Ascending aorta (tissue), 2 donors: ENCODE measurements around the gene SF3B6. TPM values are rescaled to one million over a fixed set of nuclear protein-coding genes. Genes with fewer than 3 reads are reported as not detected.

Experiments
- DNase-seq, 2 donors: peaks; one replicate each; pipeline ENCODE4 v3.0.0-alpha.2; 2019; ENCODE audit warnings: low spot score in 2 of 2
- H3K27ac ChIP-seq, 2 donors: fragments of 200-600 bp; sonication (generic); one replicate each; pipeline ENCODE4 v1.5.1; 2016 to 2017; ENCODE audit warnings: mild to moderate bottlenecking in 1 of 2
- H3K27me3 ChIP-seq: fragments of 200-600 bp; sonication (generic); one replicate; pipeline ENCODE4 v1.5.1; 2017
- H3K36me3 ChIP-seq, 2 donors: fragments of 200-600 bp; sonication (generic); one replicate each; pipeline ENCODE4 v1.5.1; 2016
- H3K4me1 ChIP-seq, 2 donors: fragments of 200-600 bp; sonication (generic); one replicate each; pipeline ENCODE4 v1.5.1; 2016 to 2017; ENCODE audit warnings: mild to moderate bottlenecking in 1 of 2
- H3K4me3 ChIP-seq, 2 donors: fragments of 200-600 bp; sonication (generic); one replicate each; pipeline ENCODE4 v1.5.1; 2016 to 2017; ENCODE audit warnings: mild to moderate bottlenecking in 1 of 2
- H3K9me3 ChIP-seq, 2 donors: fragments of 200-600 bp; sonication (generic); one replicate each; pipeline ENCODE4 v1.5.1; 2016
- CTCF ChIP-seq, 3 experiments: fragments of 200-600 bp in 2 of 3; fragments of 450-650 bp in 1 of 3; sonication (generic) in 2 of 3; IDR thresholded peaks; one replicate each; pipeline ENCODE4 v1.5.1; 2016 to 2019; ENCODE audit warnings: antibody characterized with exemption in 3 of 3, mild to moderate bottlenecking in 1 of 3, moderate library complexity in 1 of 3
- intact Hi-C: fragments of 100-400 bp; cut with DNase I; formaldehyde crosslinking; loops from one replicate; pipeline ENCODE4 v1.15.1; 2023
- total RNA-seq: library from RNA; depleted of rRNA; stranded (reverse); fragments of >200 nt; gene quantifications from one replicate; pipeline ENCODE4 v1.1.0, GENCODE V29; 2016

SF3B6 gene
- total RNA-seq, 1 donor from 2014 or later, result 26.9 TPM

- TF ChIP-seq CTCF (IDR thresholded peaks at IDR 0.05), result no peak
- Histone ChIP-seq H3K27me3 (no peaks in the 10 kb centered on the region), H3K36me3 (peaks cover 0 to 23% of the 10 kb centered on the region in 2 donors), H3K4me1 (peaks cover 2 to 4% of the 10 kb centered on the region in 2 donors), H3K9me3 (no peaks in the 10 kb centered on the region), H3K27ac (peak overlapping the region; percentile 92 to 94), H3K4me3 (peak overlapping the region; percentile 57 to 79)
- intact Hi-C loops, result no loop called here
- DNase-seq, result no peak
These were observed 867 bp downstream of the SF3B6 start for GRCh38 chr2:24075259-24075658.

- TF ChIP-seq CTCF (IDR thresholded peaks at IDR 0.05), result no peak
- DNase-seq, result no peak
- Histone ChIP-seq H3K27ac (no peak overlapping the region), H3K4me1 (peaks cover 2 to 4% of the 10 kb centered on the region in 2 donors), H3K9me3 (no peaks in the 10 kb centered on the region), H3K27me3 (no peaks in the 10 kb centered on the region), H3K36me3 (peaks cover 4 to 35% of the 10 kb centered on the region in 2 donors), H3K4me3 (no peak overlapping the region)
- intact Hi-C loops, result no loop called here
These were observed 2.3 kb downstream of the SF3B6 start for GRCh38 chr2:24073816-24074215.

GRCh38 chr2:24072259-24072658 lies 3.9 kb downstream of the SF3B6 start:
- Histone ChIP-seq H3K9me3 (no peaks in the 10 kb centered on the region), H3K4me1 (peaks cover 2 to 4% of the 10 kb centered on the region in 2 donors), H3K27ac (no peak overlapping the region), H3K27me3 (no peaks in the 10 kb centered on the region), H3K36me3 (peaks cover 18 to 51% of the 10 kb centered on the region in 2 donors), H3K4me3 (no peak overlapping the region)
- TF ChIP-seq CTCF (IDR thresholded peaks at IDR 0.05), result no peak
- intact Hi-C loops, result no loop called here
- no peak for DNase-seq

GRCh38 chr2:24065341-24065740 lies 10.8 kb downstream of the SF3B6 start:
- Histone ChIP-seq H3K27ac (no peak overlapping the region), H3K4me1 (no peaks in the 10 kb centered on the region), H3K27me3 (no peaks in the 10 kb centered on the region), H3K36me3 (peaks cover 27 to 59% of the 10 kb centered on the region in 2 donors), H3K4me3 (no peak overlapping the region), H3K9me3 (no peaks in the 10 kb centered on the region)
- intact Hi-C loops, result no loop called here
- DNase-seq, result no peak
- no peak for TF ChIP-seq CTCF (IDR thresholded peaks at IDR 0.05)

- no peaks in the 10 kb centered on the region for H3K4me1 ChIP-seq
- H3K36me3 ChIP-seq, result peaks cover 1 to 9% of the 10 kb centered on the region in 2 donors
- TF ChIP-seq CTCF (IDR thresholded peaks at IDR 0.05), result no peak
- intact Hi-C loops, result no loop called here
- H3K27me3 ChIP-seq, result no peaks in the 10 kb centered on the region
- no peak overlapping the region for H3K4me3 ChIP-seq
- no peaks in the 10 kb centered on the region for H3K9me3 ChIP-seq
- H3K27ac ChIP-seq, result no peak overlapping the region
- DNase-seq, result no peak
These were observed 17.4 kb downstream of the SF3B6 start for GRCh38 chr2:24058564-24059271.
